NCI-H446 treated with DMSO at 0.1 percent for 48 hours (cell line): ENCODE measurements around the gene THOC1.
"Not testable (repeated sequence)": the region's sequence is repeated elsewhere in the genome, so short reads cannot be mapped to it uniquely, and the experiment has no call there.

Experiments used
- DNase-seq: peaks from one replicate; lab custom pipeline; 2025; lab: John Stamatoyannopoulos, UW

Gene THOC1

GRCh38 chr18:267688-268552 is at the start of gene THOC1:
TSS of gene THOC1 (minus strand) at chr18:268047. CDS start at chr18:268019, 28 bp downstream.
- DNase-seq, result peak; percentile 69

- no peak for DNase-seq
Observed at GRCh38 chr18:317618-318017, 49.8 kb upstream of the THOC1 start.

- no peak for DNase-seq
Observed at GRCh38 chr18:316393-316792, 48.5 kb upstream of the THOC1 start.

GRCh38 chr18:313931-314330 is 46.1 kb upstream of the THOC1 start:
- DNase-seq, result no peak

- no peak for DNase-seq
Observed at GRCh38 chr18:312415-312814, 44.6 kb upstream of the THOC1 start.

GRCh38 chr18:310042-310441 is 42.2 kb upstream of the THOC1 start:
- no peak for DNase-seq

GRCh38 chr18:308086-308485 is 40.2 kb upstream of the THOC1 start:
- DNase-seq, result not testable (repeated sequence)

GRCh38 chr18:306608-307255 is 38.9 kb upstream of the THOC1 start:
- no peak for DNase-seq

GRCh38 chr18:305003-305501 is 37.2 kb upstream of the THOC1 start:
- DNase-seq, result no peak

GRCh38 chr18:303607-304006 is 35.8 kb upstream of the THOC1 start:
- no peak for DNase-seq

GRCh38 chr18:303011-303410 is 35.2 kb upstream of the THOC1 start:
- no peak for DNase-seq

- no peak for DNase-seq
Observed at GRCh38 chr18:302097-302496, 34.2 kb upstream of the THOC1 start.

GRCh38 chr18:297936-298335 is 30.1 kb upstream of the THOC1 start:
- no peak for DNase-seq

- DNase-seq, result no peak
Observed at GRCh38 chr18:295756-296490, 28.1 kb upstream of the THOC1 start.

- DNase-seq, result no peak
Observed at GRCh38 chr18:294566-294965, 26.7 kb upstream of the THOC1 start.

GRCh38 chr18:293536-293935 is 25.7 kb upstream of the THOC1 start:
- no peak for DNase-seq

- DNase-seq, result no peak
Observed at GRCh38 chr18:292271-292670, 24.4 kb upstream of the THOC1 start.

GRCh38 chr18:289970-290369 is 22.1 kb upstream of the THOC1 start:
- not testable (repeated sequence) for DNase-seq

GRCh38 chr18:289026-289425 is 21.2 kb upstream of the THOC1 start:
- DNase-seq, result no peak

GRCh38 chr18:286515-287310 is 18.9 kb upstream of the THOC1 start:
- DNase-seq, result no peak

- DNase-seq, result no peak
Observed at GRCh38 chr18:285817-286216, 18.0 kb upstream of the THOC1 start.

GRCh38 chr18:275486-275885 is 7.6 kb upstream of the THOC1 start:
- DNase-seq, result no peak
